Activated CD4-positive, alpha-beta T cell treated with anti-CD3 and anti-CD28 coated beads for 1 hour (primary cell): Measurements from ENCODE around the gene KCNG3.

Source experiments
- DNase-seq: peaks from one replicate; pipeline ENCODE4 v3.0.0-alpha.2; 2020

Gene KCNG3

GRCh38 chr2:42493468-42494354 is at the start of gene KCNG3:
Gene KCNG3 (minus strand): TSS chr2:42493982. CDS start chr2:42493501, 481 bp downstream.
- DNase-seq, result peak; percentile 52

GRCh38 chr2:42542871-42543270 is 49.1 kb upstream of the KCNG3 start:
- DNase-seq, result no peak

- DNase-seq, result no peak
Measured at GRCh38 chr2:42537493-42537892, 43.7 kb upstream of the KCNG3 start.

GRCh38 chr2:42532397-42532796 is 38.6 kb upstream of the KCNG3 start:
- no peak for DNase-seq

GRCh38 chr2:42523341-42523740 is 29.6 kb upstream of the KCNG3 start:
- no peak for DNase-seq

GRCh38 chr2:42522035-42522434 is 28.3 kb upstream of the KCNG3 start:
- DNase-seq, result no peak

GRCh38 chr2:42519624-42520023 is 25.8 kb upstream of the KCNG3 start:
- DNase-seq, result no peak

- no peak for DNase-seq
Measured at GRCh38 chr2:42516418-42516901, 22.7 kb upstream of the KCNG3 start.

GRCh38 chr2:42513252-42513918 is 19.6 kb upstream of the KCNG3 start:
- DNase-seq, result no peak

GRCh38 chr2:42510608-42511243 is 16.9 kb upstream of the KCNG3 start:
- DNase-seq, result no peak

- no peak for DNase-seq
Measured at GRCh38 chr2:42510191-42510590, 16.4 kb upstream of the KCNG3 start.

GRCh38 chr2:42504364-42505230 is 10.8 kb upstream of the KCNG3 start:
- no peak for DNase-seq

- DNase-seq, result no peak
Measured at GRCh38 chr2:42503291-42503690, 9.5 kb upstream of the KCNG3 start.

- no peak for DNase-seq
Measured at GRCh38 chr2:42498497-42498896, 4.7 kb upstream of the KCNG3 start.

GRCh38 chr2:42495611-42496010 is 1.8 kb upstream of the KCNG3 start:
- DNase-seq, result no peak

GRCh38 chr2:42495234-42495581 is 1.4 kb upstream of the KCNG3 start:
- DNase-seq, result no peak

GRCh38 chr2:42494355-42495233 is 812 bp upstream of the KCNG3 start:
- peak; percentile 55 for DNase-seq

- peak; percentile 23 for DNase-seq
Measured at GRCh38 chr2:42492691-42493467, 903 bp downstream of the KCNG3 start.

GRCh38 chr2:42488297-42488696 is 5.5 kb downstream of the KCNG3 start:
- DNase-seq, result no peak

- no peak for DNase-seq
Measured at GRCh38 chr2:42486145-42486906, 7.5 kb downstream of the KCNG3 start.
